ENCODE results near the gene BMERB1.

DNA sequence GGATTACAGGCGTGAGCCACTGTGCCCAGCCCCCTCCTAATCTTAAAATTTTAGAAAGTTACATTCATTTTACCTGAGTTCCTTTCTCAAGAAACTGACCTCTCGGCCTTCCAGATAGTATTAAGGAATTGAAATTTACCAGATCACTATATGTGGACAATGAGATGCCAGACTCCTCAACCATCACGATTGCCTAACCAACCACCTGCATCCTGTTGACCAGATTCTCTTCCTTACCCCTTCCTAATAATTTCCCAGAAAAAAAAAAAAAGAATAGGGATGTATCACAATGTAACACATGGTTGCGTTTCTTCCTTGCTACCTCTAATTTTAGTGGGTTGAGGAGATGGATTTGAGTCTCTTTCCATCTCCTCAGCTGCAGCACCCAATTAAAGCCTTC, 72.1 kb downstream of the BMERB1 start:
- TF ChIP-seq POLR2AphosphoS5 (IDR thresholded peaks at IDR 0.05; ENCODE audit: low read depth) (no peak), EZH2phosphoT487 (IDR thresholded peaks at IDR 0.05; ENCODE audit: unreplicated experiment) (no peak), CREB1 (CRISPR knock-in tag; IDR thresholded peaks at IDR 0.05; ENCODE audit: low read depth) (no peak)
- TF ChIP-seq, protein P1, sequence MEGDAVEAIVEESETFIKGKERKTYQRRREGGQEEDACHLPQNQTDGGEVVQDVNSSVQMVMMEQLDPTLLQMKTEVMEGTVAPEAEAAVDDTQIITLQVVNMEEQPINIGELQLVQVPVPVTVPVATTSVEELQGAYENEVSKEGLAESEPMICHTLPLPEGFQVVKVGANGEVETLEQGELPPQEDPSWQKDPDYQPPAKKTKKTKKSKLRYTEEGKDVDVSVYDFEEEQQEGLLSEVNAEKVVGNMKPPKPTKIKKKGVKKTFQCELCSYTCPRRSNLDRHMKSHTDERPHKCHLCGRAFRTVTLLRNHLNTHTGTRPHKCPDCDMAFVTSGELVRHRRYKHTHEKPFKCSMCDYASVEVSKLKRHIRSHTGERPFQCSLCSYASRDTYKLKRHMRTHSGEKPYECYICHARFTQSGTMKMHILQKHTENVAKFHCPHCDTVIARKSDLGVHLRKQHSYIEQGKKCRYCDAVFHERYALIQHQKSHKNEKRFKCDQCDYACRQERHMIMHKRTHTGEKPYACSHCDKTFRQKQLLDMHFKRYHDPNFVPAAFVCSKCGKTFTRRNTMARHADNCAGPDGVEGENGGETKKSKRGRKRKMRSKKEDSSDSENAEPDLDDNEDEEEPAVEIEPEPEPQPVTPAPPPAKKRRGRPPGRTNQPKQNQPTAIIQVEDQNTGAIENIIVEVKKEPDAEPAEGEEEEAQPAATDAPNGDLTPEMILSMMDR (conservative IDR thresholded peaks at IDR 0.05; ENCODE audit: low read depth in 2 of 2), result no peak
- TF ChIP-seq, protein P2, sequence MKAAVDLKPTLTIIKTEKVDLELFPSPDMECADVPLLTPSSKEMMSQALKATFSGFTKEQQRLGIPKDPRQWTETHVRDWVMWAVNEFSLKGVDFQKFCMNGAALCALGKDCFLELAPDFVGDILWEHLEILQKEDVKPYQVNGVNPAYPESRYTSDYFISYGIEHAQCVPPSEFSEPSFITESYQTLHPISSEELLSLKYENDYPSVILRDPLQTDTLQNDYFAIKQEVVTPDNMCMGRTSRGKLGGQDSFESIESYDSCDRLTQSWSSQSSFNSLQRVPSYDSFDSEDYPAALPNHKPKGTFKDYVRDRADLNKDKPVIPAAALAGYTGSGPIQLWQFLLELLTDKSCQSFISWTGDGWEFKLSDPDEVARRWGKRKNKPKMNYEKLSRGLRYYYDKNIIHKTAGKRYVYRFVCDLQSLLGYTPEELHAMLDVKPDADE (IDR thresholded peaks at IDR 0.05), result no peak
